NB4 (cell line): ENCODE measurements around the gene CHP1.
"Not testable (repeated sequence)": the region's sequence is repeated elsewhere in the genome, so short reads cannot be mapped to it uniquely, and the experiment has no call there.

Experiments used
- DNase-seq: peaks from one replicate; pipeline ENCODE4 v3.0.0; 2010; ENCODE audit warnings: low read depth
- H3K4me3 ChIP-seq: one replicate; pipeline ENCODE4 v1.5.1; 2011; ENCODE audit warnings: mild to moderate bottlenecking, low read depth, low read length, moderate library complexity
- CTCF ChIP-seq: IDR thresholded peaks from one replicate; pipeline ENCODE4 v1.5.1; 2012; ENCODE audit warnings: low read depth, low read length
- MAX ChIP-seq: IDR thresholded peaks from 2 replicates; pipeline ENCODE4 v1.6.1; 2011; ENCODE audit warnings: low read depth, low read length
- MYC ChIP-seq: IDR thresholded peaks from 2 replicates; pipeline ENCODE4 v1.6.1; 2011; ENCODE audit warnings: low read depth, low read length
- POLR2A ChIP-seq: IDR thresholded peaks from 2 replicates; pipeline ENCODE4 v1.6.1; 2011; ENCODE audit warnings: mild to moderate bottlenecking; ENCODE audit not compliant: insufficient read length; ENCODE audit errors: extremely low read depth

Gene CHP1

GRCh38 chr15:41278319-41278718 is 47.3 kb downstream of the CHP1 start:
- DNase-seq, result peak; percentile 61
- H3K4me3 ChIP-seq, result no peak overlapping the region
- TF ChIP-seq POLR2A, result no peak
- TF ChIP-seq MAX, result no peak
- TF ChIP-seq CTCF, result no peak
- TF ChIP-seq MYC, result no peak

- H3K4me3 ChIP-seq, result no peak overlapping the region
- no peak for DNase-seq
- TF ChIP-seq CTCF, result no peak
- TF ChIP-seq MAX, result 0 out of 2 replicates have a peak, but pooled peaks have one; percentile 8
- no peak for TF ChIP-seq POLR2A
Measured at GRCh38 chr15:41279535-41280283, 48.6 kb downstream of the CHP1 start.

- H3K4me3 ChIP-seq, result no peak overlapping the region
- peak; percentile 34 for DNase-seq
- TF ChIP-seq MAX, result no peak
- no peak for TF ChIP-seq POLR2A
- no peak for TF ChIP-seq CTCF
- TF ChIP-seq MYC, result no peak
Measured at GRCh38 chr15:41281236-41281635, 50.2 kb downstream of the CHP1 start.

GRCh38 chr15:41282436-41282835 is 51.4 kb downstream of the CHP1 start:
- H3K4me3 ChIP-seq, DNase-seq: not testable (repeated sequence)

- peak; percentile 44 for DNase-seq
- H3K4me3 ChIP-seq, result peak overlapping the region; percentile 12
Measured at GRCh38 chr15:41282980-41283652, 52.0 kb downstream of the CHP1 start.

GRCh38 chr15:41283653-41284426 is 52.8 kb downstream of the CHP1 start:
- peak; percentile 99 for DNase-seq
- peak; percentile 98 for TF ChIP-seq MYC
- peak; percentile 98 for TF ChIP-seq POLR2A
- TF ChIP-seq MAX, result peak; percentile 99
- TF ChIP-seq CTCF, result no peak
- H3K4me3 ChIP-seq, result peak overlapping the region; percentile 96
